Neural cell (in vitro differentiated cells): ENCODE results near the gene SYTL3. TPM values are rescaled to one million over a fixed set of nuclear protein-coding genes. Genes with fewer than 3 reads are reported as not detected.

Experiments
- H2AFZ ChIP-seq: fragments of 200-600, 300-800 bp; sonication (generic), shearing (Covaris generic); 2 replicates; pipeline ENCODE4 v1.6.0; 2014; ENCODE audit warnings: low read depth, mild to moderate bottlenecking, antibody characterized with exemption, low read length, moderate library complexity
- H3F3A ChIP-seq: fragments of 200-600 bp; shearing (Covaris generic); 2 replicates; pipeline ENCODE4 v1.6.1; 2016; ENCODE audit warnings: mild to moderate bottlenecking, moderate library complexity, mixed read lengths, antibody characterized with exemption, low read length; ENCODE audit not compliant: insufficient read depth, poor library complexity, severe bottlenecking
- H3K27ac ChIP-seq: fragments of 200-600, 300-800 bp; sonication (generic), shearing (Covaris generic); 2 replicates; pipeline ENCODE4 v1.5.1; 2014; ENCODE audit warnings: mild to moderate bottlenecking, low read length, moderate library complexity
- H3K27me3 ChIP-seq: fragments of 300-800, 200-600 bp; sonication (generic), shearing (Covaris generic); 2 replicates; pipeline ENCODE4 v1.6.0; 2014; ENCODE audit warnings: mild to moderate bottlenecking, low read depth, low read length, moderate library complexity; ENCODE audit not compliant: insufficient read depth
- H3K36me3 ChIP-seq: fragments of 300-800, 200-600 bp; sonication (generic), shearing (Covaris generic); 2 replicates; pipeline ENCODE4 v1.5.1; 2014; ENCODE audit warnings: mild to moderate bottlenecking, antibody characterized with exemption, low read length, moderate library complexity; ENCODE audit not compliant: insufficient read depth
- H3K4me2 ChIP-seq: fragments of 300-800, 200-600 bp; sonication (generic), shearing (Covaris generic); 2 replicates; pipeline ENCODE4 v1.6.0; 2014; ENCODE audit warnings: mild to moderate bottlenecking, low read length
- H3K4me3 ChIP-seq: fragments of 300-800, 200-600 bp; sonication (generic), shearing (Covaris generic); 2 replicates; pipeline ENCODE4 v1.5.1; 2014; ENCODE audit warnings: mild to moderate bottlenecking, low read length, moderate library complexity
- H3K79me2 ChIP-seq: fragments of 200-600 bp; shearing (Covaris generic); replicated peaks from 2 replicates; pipeline ENCODE4 v1.6.0; 2014; ENCODE audit warnings: mild to moderate bottlenecking, low read length, moderate library complexity; ENCODE audit not compliant: insufficient read depth
- H3K9ac ChIP-seq: fragments of 300-800, 200-600 bp; sonication (generic), shearing (Covaris generic); 2 replicates; pipeline ENCODE4 v1.6.1; 2016; ENCODE audit warnings: mild to moderate bottlenecking, low read length, mixed read lengths
- H3K9me2 ChIP-seq: fragments of 200-600 bp; shearing (Covaris generic); 2 replicates; pipeline ENCODE4 v1.6.1; 2016; ENCODE audit warnings: mild to moderate bottlenecking, low read length, mixed read lengths; ENCODE audit not compliant: insufficient read depth
- H3K9me3 ChIP-seq: fragments of 200-600, 300-800 bp; sonication (generic), shearing (Covaris generic); 2 replicates; pipeline ENCODE4 v1.6.1; 2016; ENCODE audit warnings: mild to moderate bottlenecking, mixed run types, low read length, moderate library complexity, mixed read lengths
- H4K20me1 ChIP-seq: fragments of 200-600 bp; shearing (Covaris generic); 2 replicates; pipeline ENCODE4 v1.6.1; 2016; ENCODE audit warnings: mild to moderate bottlenecking, mixed run types; ENCODE audit not compliant: insufficient read depth
- EP300 ChIP-seq: fragments of 450-650 bp; conservative IDR thresholded peaks from 2 replicates; pipeline ENCODE4 v1.6.1; 2014; ENCODE audit warnings: antibody characterized with exemption, mild to moderate bottlenecking, moderate library complexity; ENCODE audit not compliant: poor library complexity, severe bottlenecking
- EZH2 ChIP-seq: fragments of 200-600, 300-800 bp; shearing (Covaris generic), sonication (generic); IDR thresholded peaks from 2 replicates; pipeline ENCODE4 v1.6.1; 2014; ENCODE audit warnings: antibody characterized with exemption, low read length, borderline replicate concordance, mild to moderate bottlenecking; ENCODE audit not compliant: insufficient read depth, poor library complexity, severe bottlenecking
- MXI1 ChIP-seq: fragments of 450-650 bp; conservative IDR thresholded peaks from 2 replicates; pipeline ENCODE4 v1.6.1; 2014; ENCODE audit warnings: antibody characterized with exemption, mild to moderate bottlenecking; ENCODE audit not compliant: poor library complexity, severe bottlenecking
- POLR2AphosphoS5 ChIP-seq: IDR thresholded peaks from 2 replicates; pipeline ENCODE4 v1.6.1; 2012
- RAD21 ChIP-seq: fragments of 450-650 bp; conservative IDR thresholded peaks from 2 replicates; pipeline ENCODE4 v1.6.1; 2014; ENCODE audit warnings: antibody characterized with exemption, mild to moderate bottlenecking, moderate library complexity
- REST ChIP-seq: IDR thresholded peaks from 2 replicates; pipeline ENCODE4 v1.6.1; 2012; ENCODE audit warnings: borderline replicate concordance
- SMC3 ChIP-seq: fragments of 450-650 bp; conservative IDR thresholded peaks from 2 replicates; pipeline ENCODE4 v1.6.1; 2014; ENCODE audit warnings: antibody characterized with exemption, mild to moderate bottlenecking, moderate library complexity; ENCODE audit not compliant: poor library complexity
- TAF1 ChIP-seq: IDR thresholded peaks from 2 replicates; pipeline ENCODE4 v1.6.1; 2012; ENCODE audit warnings: low read depth
- polyA plus RNA-seq: library from polyadenylated mRNA; depleted of rRNA; stranded (reverse); fragments of >200 nt; gene quantifications from 2 replicates; pipeline ENCODE4 v1.2.3, GENCODE V29; 2014
- small RNA-seq, 3 experiments: library from RNA; depleted of rRNA; stranded (forward); fragments of <200 nt; gene quantifications; one replicate each; pipeline ENCODE3, GENCODE V24; 2012
- TF ChIP-seq, protein P1 (sequence below): fragments of 450-650 bp; IDR thresholded peaks from 2 replicates; pipeline ENCODE4 v1.5.1; 2014; ENCODE audit warnings: antibody characterized with exemption, mild to moderate bottlenecking, moderate library complexity; ENCODE audit not compliant: poor library complexity, severe bottlenecking

SYTL3 gene
- polyA plus RNA-seq, 1 donor from 2014 or later: 2.1 TPM

DNA sequence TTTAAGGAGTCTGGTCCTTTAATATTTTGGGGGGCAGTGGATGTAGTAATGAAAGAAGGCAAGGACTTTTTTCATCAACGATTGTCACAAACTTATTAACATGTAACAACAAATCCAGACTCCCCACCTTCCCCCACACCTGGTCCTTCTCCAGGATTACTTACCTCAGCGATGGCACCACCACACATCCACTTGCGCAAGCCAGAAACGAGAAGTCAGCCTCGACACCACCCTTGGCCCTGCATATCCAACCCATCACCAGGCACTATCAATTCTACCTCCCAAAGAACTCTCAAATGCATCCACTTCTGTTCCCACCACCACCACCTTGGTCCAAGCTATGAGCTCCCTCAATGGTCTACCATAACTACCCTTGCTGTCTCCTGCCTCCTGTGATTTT lies 162.8 kb downstream of the SYTL3 start:
- no peak for TF ChIP-seq MXI1
- no peak for TF ChIP-seq EZH2
- no peak for TF ChIP-seq POLR2AphosphoS5
- TF ChIP-seq, protein P1, sequence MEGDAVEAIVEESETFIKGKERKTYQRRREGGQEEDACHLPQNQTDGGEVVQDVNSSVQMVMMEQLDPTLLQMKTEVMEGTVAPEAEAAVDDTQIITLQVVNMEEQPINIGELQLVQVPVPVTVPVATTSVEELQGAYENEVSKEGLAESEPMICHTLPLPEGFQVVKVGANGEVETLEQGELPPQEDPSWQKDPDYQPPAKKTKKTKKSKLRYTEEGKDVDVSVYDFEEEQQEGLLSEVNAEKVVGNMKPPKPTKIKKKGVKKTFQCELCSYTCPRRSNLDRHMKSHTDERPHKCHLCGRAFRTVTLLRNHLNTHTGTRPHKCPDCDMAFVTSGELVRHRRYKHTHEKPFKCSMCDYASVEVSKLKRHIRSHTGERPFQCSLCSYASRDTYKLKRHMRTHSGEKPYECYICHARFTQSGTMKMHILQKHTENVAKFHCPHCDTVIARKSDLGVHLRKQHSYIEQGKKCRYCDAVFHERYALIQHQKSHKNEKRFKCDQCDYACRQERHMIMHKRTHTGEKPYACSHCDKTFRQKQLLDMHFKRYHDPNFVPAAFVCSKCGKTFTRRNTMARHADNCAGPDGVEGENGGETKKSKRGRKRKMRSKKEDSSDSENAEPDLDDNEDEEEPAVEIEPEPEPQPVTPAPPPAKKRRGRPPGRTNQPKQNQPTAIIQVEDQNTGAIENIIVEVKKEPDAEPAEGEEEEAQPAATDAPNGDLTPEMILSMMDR: no peak
- no peak for TF ChIP-seq TAF1
- no peak for TF ChIP-seq REST
- TF ChIP-seq EP300: no peak
- no peak for TF ChIP-seq SMC3
- no peak for TF ChIP-seq RAD21
- H3K4me2 ChIP-seq: no peak overlapping the region
- H3K9ac ChIP-seq: no peak overlapping the region
- peaks cover 5% of the 10 kb centered on the region for H3K27me3 ChIP-seq
- no peak overlapping the region for H3K27ac ChIP-seq
- no peaks in the 10 kb centered on the region for H4K20me1 ChIP-seq
- no peak overlapping the region for H2AFZ ChIP-seq
- H3K79me2 ChIP-seq: peaks cover 8% of the 10 kb centered on the region
- H3K9me2 ChIP-seq: no peaks in the 10 kb centered on the region
- H3K9me3 ChIP-seq: no peaks in the 10 kb centered on the region
- H3F3A ChIP-seq: no peaks in the 10 kb centered on the region
- no peak overlapping the region for H3K4me3 ChIP-seq
- H3K36me3 ChIP-seq: no peaks in the 10 kb centered on the region

DNA sequence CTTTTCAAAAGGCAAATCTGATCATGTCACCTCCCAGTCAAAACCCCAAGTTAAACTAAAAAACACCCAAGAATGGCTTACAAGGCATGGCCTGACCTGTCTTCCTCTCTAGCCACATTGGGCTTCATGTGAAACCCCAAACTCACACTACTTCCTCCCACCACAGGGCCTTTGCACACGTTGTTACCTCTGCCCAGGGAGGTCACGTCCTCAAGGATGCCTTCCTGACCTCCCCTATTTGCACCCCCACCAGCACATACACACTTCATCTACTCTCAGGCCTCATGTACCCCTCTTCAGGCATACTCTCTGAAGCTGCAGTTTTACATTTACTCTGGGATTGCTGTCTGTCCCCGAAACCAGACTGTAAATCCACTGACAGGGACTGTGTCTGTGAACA lies 163.2 kb downstream of the SYTL3 start:
- Histone ChIP-seq H3K79me2 (peaks cover 8% of the 10 kb centered on the region), H3K4me2 (no peak overlapping the region), H3K9ac (no peak overlapping the region), H4K20me1 (no peaks in the 10 kb centered on the region), H3K27me3 (peaks cover 9% of the 10 kb centered on the region), H3K27ac (no peak overlapping the region), H3K9me2 (no peaks in the 10 kb centered on the region), H3F3A (no peaks in the 10 kb centered on the region), H3K9me3 (no peaks in the 10 kb centered on the region), H3K36me3 (no peaks in the 10 kb centered on the region), H2AFZ (no peak overlapping the region), H3K4me3 (no peak overlapping the region)
- TF ChIP-seq MXI1: no peak
- TF ChIP-seq REST: no peak
- no peak for TF ChIP-seq RAD21
- no peak for TF ChIP-seq EP300
- TF ChIP-seq EZH2: no peak

Small RNAs within 50 kb of the gene (small RNA-seq; reads per million reads assigned to genes)
- gene MIR3918: 0 reads per million in 3 experiments
- gene MIR7161: 0 reads per million in 3 experiments

Other genes starting within 250 kb of the SYTL3 start
- 47.6 TPM in 2 replicates for gene TMEM181, start 90.0 kb upstream of the SYTL3 start, polyA plus RNA-seq
- gene DYNLT1, start 5.3 kb upstream of the SYTL3 start, polyA plus RNA-seq: 280 and 320 TPM in 2 replicates
- gene EZR, start 169.3 kb downstream of the SYTL3 start, polyA plus RNA-seq: 1.4 and 1.6 TPM in 2 replicates